ENCODE data around the gene CAT. TPM values are rescaled to one million over a fixed set of nuclear protein-coding genes. Genes with fewer than 3 reads are reported as not detected.

CAT gene
- total RNA-seq, 4 donors from 2014 or later = 107 to 150 (median 128) TPM

DNA sequence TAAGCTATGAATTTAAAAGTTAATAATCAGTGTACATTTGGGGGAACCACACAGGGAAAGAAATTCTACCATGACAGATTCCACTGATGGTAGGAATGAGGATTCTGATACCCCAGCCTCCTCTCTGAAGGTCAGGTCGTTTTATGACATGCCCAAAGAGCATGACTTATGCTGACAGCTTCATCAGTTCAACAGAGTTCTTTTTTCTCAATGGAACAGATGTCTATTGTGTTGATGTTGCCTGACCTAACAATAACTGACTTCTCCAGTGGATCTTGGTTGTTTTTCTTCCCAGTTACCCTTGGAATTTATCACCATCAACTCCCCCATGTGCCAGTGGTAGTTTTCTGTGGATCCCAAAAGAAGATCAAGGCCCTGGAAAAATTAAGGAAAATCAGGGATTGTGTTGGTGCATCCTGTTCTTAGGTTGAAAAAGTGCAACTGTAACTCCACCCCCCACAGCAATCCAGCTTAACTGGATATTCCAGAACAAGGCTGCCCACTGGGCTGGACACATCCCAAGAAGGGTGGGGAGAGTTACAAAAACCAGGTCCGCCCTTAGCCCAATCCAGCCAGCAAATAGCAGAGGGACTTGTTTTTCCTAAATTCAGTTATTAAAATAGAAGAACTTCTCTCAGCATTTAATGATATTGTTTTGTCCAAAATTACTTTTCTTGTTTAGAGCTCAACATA, 31.5 kb upstream of the CAT start:
- Histone ChIP-seq H3K4me3 (no peak overlapping the region), H3K9me3 (no peaks in the 10 kb centered on the region), H3K27ac (no peak overlapping the region), H3K4me1 (no peaks in the 10 kb centered on the region), H3K36me3 (no peaks in the 10 kb centered on the region), H3K27me3 (no peaks in the 10 kb centered on the region)
- in situ Hi-C loops (cut with MboI; ENCODE audit: low sequenced_read_pairs in 4 of 4) = no loop called here
- DNase-seq (no peak), ATAC-seq (no peak)
- no peak for TF ChIP-seq POLR2A (IDR thresholded peaks at IDR 0.05)
- TF ChIP-seq, protein P1, sequence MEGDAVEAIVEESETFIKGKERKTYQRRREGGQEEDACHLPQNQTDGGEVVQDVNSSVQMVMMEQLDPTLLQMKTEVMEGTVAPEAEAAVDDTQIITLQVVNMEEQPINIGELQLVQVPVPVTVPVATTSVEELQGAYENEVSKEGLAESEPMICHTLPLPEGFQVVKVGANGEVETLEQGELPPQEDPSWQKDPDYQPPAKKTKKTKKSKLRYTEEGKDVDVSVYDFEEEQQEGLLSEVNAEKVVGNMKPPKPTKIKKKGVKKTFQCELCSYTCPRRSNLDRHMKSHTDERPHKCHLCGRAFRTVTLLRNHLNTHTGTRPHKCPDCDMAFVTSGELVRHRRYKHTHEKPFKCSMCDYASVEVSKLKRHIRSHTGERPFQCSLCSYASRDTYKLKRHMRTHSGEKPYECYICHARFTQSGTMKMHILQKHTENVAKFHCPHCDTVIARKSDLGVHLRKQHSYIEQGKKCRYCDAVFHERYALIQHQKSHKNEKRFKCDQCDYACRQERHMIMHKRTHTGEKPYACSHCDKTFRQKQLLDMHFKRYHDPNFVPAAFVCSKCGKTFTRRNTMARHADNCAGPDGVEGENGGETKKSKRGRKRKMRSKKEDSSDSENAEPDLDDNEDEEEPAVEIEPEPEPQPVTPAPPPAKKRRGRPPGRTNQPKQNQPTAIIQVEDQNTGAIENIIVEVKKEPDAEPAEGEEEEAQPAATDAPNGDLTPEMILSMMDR (IDR thresholded peaks at IDR 0.05 in 4 of 5, conservative IDR thresholded peaks at IDR 0.05 in 1 of 5) = no peak
- intact Hi-C loops (cut with DNase I; ENCODE audit: low total_unique reads) = no loop called here

DNA sequence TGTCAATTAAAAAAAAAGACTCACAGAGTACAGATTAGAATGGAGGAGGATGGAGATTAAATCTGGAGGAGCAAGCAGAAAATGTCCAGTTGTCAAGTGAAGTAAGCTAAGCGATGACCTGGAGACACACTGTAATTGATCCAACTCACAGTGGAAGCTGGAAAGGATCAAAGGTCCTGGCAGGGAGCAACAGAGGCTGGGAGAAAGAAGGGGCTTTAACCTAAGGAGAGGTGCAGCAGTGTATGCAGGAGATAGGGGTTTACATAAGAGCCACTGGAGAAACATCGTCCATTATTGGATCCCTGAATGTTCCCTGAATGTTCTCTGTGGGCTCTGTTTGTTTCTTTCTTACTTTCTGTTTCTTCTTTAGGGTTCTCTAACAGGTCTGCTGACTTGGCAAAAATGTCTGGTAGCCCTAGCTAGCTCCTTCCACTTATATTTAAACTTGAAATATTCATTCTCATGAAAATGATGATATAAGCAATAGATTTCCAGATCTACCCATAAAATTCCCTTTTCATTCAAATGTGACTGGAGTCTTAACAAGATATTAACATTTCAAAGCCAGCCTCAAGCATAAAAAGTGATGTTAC, 30.1 kb upstream of the CAT start:
- no peaks in the 10 kb centered on the region for H3K36me3 ChIP-seq
- no peak overlapping the region for H3K27ac ChIP-seq
- no peaks in the 10 kb centered on the region for H3K4me1 ChIP-seq
- no peak for TF ChIP-seq POLR2A (IDR thresholded peaks at IDR 0.05)
- TF ChIP-seq, protein P1 (IDR thresholded peaks at IDR 0.05 in 4 of 5, conservative IDR thresholded peaks at IDR 0.05 in 1 of 5) = no peak
- intact Hi-C loops (cut with DNase I; ENCODE audit: low total_unique reads) = no loop called here
- no peaks in the 10 kb centered on the region for H3K27me3 ChIP-seq
- no peak for ATAC-seq
- in situ Hi-C loops (cut with MboI; ENCODE audit: low sequenced_read_pairs in 4 of 4) = no loop called here
- peaks cover 0 to 6% (median 4%) of the 10 kb centered on the region in 3 donors for H3K9me3 ChIP-seq
- H3K4me3 ChIP-seq = no peak overlapping the region
- DNase-seq = no peak

DNA sequence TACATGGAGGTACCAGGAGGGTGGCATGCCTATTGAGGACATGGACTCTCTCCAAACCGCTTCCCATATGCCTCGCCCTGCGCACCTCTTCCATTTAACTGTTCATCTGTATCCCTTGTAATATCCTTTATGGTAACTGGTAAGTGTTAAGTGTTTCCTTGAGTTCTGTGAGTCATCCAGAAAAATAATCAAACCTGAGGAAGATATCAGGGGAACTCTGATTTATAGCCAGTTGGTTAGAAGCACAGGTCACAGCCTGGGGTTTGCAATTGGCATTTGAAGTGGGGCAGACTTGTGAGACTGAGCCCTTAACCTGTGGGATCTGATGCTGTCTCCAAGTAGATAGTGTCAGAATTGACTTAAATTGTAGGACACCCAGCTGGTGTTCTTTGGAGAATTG, 27.6 kb upstream of the CAT start:
- Histone ChIP-seq H3K36me3 (no peaks in the 10 kb centered on the region), H3K4me1 (peaks cover 0 to 4% of the 10 kb centered on the region in 2 donors), H3K4me3 (no peak overlapping the region), H3K27me3 (no peaks in the 10 kb centered on the region), H3K9me3 (peaks cover 0 to 6% (median 4%) of the 10 kb centered on the region in 3 donors), H3K27ac (no peak overlapping the region)
- intact Hi-C loops (cut with DNase I; ENCODE audit: low total_unique reads) = no loop called here
- in situ Hi-C loops (cut with MboI; ENCODE audit: low sequenced_read_pairs in 4 of 4) = no loop called here
- no peak for ATAC-seq
- DNase-seq = no peak
- TF ChIP-seq, protein P1 (IDR thresholded peaks at IDR 0.05 in 4 of 5, conservative IDR thresholded peaks at IDR 0.05 in 1 of 5) = no peak
- TF ChIP-seq POLR2A (IDR thresholded peaks at IDR 0.05) = no peak

DNA sequence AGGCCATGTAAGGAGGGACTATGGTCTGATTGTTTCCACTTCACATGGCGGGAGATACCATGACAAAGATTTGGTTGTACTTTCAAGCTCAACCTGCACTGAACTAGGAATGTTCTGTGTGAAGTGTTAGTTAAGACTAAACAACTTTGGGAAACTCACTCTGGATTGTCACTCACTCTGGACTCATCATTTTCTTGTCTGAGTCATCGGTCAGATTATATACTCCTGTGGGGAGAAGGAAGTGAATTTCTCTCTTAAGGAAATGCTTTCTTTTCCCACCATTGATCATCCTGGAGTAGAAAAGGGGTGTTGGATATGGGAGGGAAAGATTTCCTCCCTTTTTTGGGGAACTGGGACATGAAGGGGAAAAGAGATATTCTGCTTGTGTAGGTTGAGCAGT, 26.9 kb upstream of the CAT start:
- H3K4me3 ChIP-seq = no peak overlapping the region
- H3K9me3 ChIP-seq = peaks cover 0 to 6% (median 4%) of the 10 kb centered on the region in 3 donors
- no peaks in the 10 kb centered on the region for H3K27me3 ChIP-seq
- no peak overlapping the region for H3K27ac ChIP-seq
- peaks cover 0 to 4% of the 10 kb centered on the region in 2 donors for H3K4me1 ChIP-seq
- no peaks in the 10 kb centered on the region for H3K36me3 ChIP-seq
- intact Hi-C loops (cut with DNase I; ENCODE audit: low total_unique reads) (no loop called here), in situ Hi-C loops (cut with MboI; ENCODE audit: low sequenced_read_pairs in 4 of 4) (no loop called here)
- ATAC-seq = no peak
- TF ChIP-seq POLR2A (IDR thresholded peaks at IDR 0.05) = no peak
- TF ChIP-seq, protein P1 (IDR thresholded peaks at IDR 0.05 in 4 of 5, conservative IDR thresholded peaks at IDR 0.05 in 1 of 5) = no peak
- DNase-seq = no peak

Measured in gastrocnemius medialis (tissue), 4 donors.